GM21737 (cell line): ENCODE measurements around the gene RNF17.

Experiments used
- ATAC-seq: cut with Tn5 transposase; IDR thresholded peaks from one replicate; pipeline ENCODE4 v1.9.1; 2021; ENCODE audit warnings: mild to moderate bottlenecking, moderate library complexity; ENCODE audit not compliant: unreplicated experiment

The RNF17 gene

DNA sequence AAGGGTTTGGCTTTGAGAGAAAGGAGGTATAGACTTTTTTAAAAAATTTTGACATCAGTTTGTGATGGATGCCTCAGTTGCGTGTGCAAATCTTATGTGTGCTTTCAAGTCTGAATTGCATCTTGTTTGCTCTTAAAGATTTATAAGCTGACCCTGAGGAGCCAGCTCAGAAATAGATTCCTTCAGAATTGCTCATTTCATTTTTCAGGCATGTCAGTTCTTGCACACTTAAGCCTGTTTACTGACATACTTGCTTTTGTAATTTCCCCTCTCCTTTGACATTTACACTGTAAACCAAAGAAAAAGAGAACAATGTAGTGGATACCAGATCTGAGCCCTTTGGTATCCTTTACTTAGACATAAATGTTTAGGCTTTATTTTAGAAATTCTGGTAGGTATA, 87.6 kb downstream of the RNF17 start:
- no peak for ATAC-seq

GRCh38 chr13:24854311-24854710, 90.3 kb downstream of the RNF17 start:
- no peak for ATAC-seq

DNA sequence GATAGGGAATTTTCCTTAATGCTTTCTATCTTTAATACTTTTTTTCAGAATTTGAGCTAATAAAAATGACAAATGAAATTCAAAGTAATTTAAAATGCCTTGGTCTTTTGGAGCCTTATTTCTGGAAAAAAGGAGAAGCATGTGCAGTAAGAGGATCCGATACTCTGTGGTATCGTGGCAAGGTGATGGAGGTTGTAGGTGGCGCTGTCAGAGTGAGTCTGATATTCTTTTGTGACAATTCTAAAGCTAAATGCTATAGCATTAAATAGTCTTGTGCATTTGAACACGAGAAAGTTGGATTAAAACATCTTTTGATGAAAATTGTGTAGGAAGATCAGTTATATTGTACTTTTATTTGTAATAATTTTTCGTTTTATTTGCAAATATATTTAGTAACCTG, 95.0 kb downstream of the RNF17 start:
- ATAC-seq = no peak

DNA sequence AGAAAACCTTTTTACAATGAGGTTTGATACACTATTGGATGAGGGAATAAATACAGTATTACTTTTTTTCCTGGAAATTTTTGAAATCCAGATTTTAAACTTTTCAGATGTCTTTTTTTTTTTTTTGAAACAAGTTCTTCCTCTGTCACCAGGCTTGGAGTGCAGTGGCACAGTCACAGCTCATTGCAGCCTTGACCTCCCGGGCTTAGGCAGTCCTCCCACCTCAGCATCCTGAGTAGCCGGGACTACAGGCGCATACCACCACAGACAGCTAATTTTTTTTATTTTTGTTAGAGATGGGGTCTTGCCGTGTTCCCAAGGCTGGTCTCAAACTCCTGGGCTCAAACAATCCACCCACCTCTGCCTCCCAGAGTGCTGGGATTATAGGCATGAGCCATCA, 96.8 kb downstream of the RNF17 start:
- ATAC-seq = no peak

DNA sequence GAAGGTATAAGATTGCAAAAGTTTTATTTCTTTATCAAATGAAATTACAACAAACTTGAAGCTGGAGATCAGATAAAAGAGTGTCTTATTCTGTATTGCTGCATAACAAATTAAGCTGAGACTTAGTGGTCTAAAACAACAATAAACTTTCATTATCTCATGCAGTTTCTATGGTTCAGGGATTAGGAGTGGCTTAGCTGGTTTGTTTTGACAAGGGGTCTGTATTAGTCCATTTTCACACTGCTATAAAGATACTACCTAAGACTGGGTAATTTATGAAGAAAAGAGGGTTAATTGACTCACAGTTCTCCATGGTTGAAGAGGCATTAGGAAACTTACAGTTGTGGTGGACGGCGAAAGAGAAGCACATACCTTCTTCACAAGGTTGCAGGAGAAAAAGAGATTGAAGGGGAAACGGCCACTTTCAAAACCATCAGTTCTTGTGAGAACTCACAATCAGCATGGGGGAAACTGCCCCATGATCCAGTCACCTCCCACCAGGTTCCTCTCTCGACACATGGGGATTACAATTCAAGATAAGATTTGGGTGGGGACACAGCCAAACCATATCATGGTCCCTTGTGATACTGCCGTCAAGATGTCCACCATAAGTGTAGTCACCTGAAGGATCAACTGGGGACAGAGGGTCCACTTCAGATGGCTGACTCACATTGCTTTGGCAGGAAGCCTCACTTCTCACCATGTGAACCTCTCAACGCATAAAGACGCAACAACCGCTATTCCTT, 97.8 kb downstream of the RNF17 start:
- no peak for ATAC-seq

DNA sequence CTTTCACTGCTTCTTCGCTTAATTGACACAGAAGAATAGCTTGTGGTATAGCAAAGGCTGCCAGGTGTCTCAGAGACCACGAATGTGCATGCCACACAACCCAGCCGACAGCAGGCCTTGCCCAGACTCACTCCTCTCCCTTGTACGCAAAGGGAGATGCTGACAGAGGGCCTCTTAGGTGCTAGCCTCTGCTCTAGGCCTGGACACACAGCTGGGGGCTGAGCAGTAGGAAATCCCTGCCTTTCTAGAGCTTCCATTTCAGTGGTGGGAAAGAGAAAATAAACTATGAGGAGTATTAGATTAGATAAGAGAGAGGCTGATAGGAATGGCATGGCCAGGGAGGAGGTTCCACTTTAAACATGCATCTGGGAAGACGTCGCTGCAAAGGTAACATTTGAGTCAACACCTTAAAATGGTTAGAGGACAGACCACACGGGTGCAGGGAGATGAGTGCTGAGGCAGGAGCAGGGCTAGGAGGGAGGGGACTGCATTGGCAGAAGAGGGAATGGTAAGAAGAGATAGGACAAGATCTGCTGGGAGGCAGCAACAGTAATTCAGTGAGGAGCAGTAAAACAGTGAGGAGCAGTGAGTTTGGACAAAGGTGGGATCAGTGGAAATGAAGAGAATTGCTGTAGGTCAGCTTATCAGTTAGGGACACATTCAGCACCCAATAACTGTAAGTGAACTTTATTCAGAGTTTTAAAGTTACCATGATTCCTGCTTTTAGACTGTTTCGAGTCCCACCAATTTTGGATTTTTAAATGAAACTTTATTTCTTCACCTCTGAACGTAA, 100.0 kb downstream of the RNF17 start:
- no peak for ATAC-seq

DNA sequence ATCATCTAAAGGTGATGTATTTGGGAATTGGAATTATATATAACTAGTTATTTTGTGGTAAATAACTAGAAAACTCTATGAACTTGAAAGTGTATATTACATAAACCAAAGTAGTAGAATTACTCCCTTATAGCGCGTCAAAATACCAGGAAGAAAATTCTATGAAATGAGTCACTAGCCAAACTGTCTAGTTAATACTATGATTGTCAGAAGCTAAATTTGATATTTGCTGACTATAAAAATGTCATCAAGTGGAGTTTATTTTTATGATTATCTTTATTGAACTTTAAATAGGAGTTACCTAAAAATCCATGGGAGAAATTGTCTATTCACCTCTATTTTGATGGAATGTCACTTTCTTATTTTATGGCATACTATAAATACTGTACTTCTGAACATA, 100.6 kb downstream of the RNF17 start:
- ATAC-seq = no peak

- ATAC-seq = no peak
These were observed 101.4 kb downstream of the RNF17 start for GRCh38 chr13:24865163-24865953.

DNA sequence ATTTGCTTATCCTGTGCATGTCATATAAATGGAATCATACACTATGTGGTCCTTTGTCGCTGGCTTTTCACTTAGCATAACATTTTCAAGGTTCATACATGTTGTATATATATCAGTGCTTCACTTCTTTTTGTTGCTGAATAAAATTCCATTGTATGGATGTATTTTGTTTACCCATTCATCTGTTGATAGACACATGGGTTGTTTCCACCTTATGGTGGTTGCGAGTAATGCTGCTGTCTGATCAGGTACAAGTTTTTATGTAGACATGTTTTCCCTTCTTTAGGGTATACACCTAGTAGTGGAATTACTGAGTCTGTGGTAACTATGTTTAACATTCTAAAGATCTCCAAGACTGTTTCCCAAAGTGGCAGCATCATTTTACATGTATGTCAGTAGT, 102.5 kb downstream of the RNF17 start:
- ATAC-seq = no peak

GRCh38 chr13:24868874-24869273, 104.9 kb downstream of the RNF17 start:
- ATAC-seq = no peak

- no peak for ATAC-seq
These were observed 106.4 kb downstream of the RNF17 start for GRCh38 chr13:24870380-24870760.

GRCh38 chr13:24875566-24875965, 111.6 kb downstream of the RNF17 start:
- no peak for ATAC-seq

DNA sequence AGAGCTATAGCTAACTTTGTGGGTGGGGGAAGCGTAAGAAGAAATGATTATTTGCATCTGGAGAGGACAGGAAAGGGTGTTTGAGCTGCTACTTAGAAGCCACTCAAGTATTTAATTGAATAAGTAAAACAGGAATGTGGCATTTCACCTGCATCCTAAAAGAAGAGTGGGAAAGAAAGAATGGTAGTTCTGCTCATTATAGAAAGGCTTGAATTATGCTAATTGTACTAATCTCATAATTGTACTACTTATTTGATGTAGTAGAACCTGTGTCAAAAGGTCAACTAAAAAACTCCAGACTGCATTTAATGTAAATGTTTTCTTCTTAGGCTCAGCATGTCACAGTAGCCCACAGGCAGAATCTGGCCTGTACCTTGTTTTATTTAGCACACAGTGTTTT, 113.6 kb downstream of the RNF17 start:
- ATAC-seq = no peak

- ATAC-seq = no peak
These were observed 114.4 kb downstream of the RNF17 start for GRCh38 chr13:24878340-24878739.

GRCh38 chr13:24882665-24883064, 118.7 kb downstream of the RNF17 start:
- ATAC-seq = no peak

DNA sequence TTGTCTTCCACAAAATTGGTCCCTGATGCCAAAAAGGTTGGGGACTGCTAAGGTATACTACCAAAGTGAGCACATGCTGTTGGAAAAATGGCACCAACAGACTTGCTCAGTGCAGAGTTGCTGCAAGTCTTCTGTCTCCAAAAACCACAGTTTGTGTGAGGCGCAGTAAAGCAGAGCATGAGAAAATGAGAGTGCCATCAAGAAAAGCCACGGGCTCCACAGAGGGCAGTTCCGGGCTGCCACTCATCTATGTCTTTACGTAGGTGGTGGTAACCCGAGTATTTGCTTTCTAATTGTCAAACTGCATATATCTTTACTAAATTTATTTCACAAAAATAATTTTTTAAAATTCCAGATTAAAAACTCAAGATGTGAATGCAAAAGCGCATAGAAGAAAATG, 123.8 kb downstream of the RNF17 start:
- ATAC-seq = no peak

GRCh38 chr13:24888291-24888931, 124.4 kb downstream of the RNF17 start:
- no peak for ATAC-seq

DNA sequence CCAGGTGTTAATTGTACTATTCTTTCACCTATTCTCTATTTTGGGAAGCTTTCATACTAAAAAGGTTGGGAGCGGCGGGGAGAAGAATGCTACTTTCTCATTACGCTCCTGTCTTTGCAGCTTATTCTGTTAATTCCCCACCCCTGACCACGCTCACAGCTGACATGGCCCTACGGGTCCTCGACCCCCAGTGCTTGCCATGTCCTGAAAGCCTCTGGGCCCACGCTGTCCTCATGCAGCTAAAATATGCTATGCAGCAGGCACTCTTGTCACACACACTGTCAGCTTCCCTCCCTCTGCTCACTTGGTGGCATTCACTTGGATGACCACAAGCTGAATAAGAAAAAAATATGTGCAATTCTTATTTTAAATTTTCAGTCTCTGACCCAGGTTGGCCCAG, 126.3 kb downstream of the RNF17 start:
- ATAC-seq = no peak

GRCh38 chr13:24891476-24892108, 127.6 kb downstream of the RNF17 start:
- ATAC-seq = no peak

DNA sequence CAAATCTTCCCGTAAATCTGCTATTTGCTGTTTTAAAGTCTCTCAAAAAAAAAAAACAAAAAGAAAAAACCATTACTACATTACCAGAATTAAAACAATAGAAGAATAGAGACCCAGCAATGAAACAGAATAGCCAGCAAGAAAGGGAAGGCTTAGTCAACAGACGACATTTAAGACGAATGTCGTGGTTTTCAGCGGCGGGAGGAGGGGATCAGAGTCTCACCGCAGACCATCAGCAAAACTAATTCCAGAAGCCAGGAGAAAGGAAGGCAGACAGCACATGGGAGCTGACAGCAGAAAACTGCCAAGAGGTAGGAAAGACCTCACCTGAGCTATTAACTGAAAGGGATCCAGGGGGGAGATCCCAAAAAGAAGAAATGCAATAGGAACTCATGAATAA, 128.9 kb downstream of the RNF17 start:
- ATAC-seq = no peak

GRCh38 chr13:24893863-24894262, 129.9 kb downstream of the RNF17 start:
- ATAC-seq = no peak
